GM12801 (cell line): Measurements from ENCODE around the gene BTBD1.

Experiments
- TF ChIP-seq, protein P1 (sequence below): IDR thresholded peaks from one replicate; pipeline ENCODE4 v1.5.1; 2011; ENCODE audit warnings: control low read depth; ENCODE audit not compliant: insufficient read length; ENCODE audit errors: extremely low read depth

The BTBD1 gene

GRCh38 chr15:83112233-83112955, 45.3 kb upstream of the BTBD1 start:
- TF ChIP-seq, protein P1, sequence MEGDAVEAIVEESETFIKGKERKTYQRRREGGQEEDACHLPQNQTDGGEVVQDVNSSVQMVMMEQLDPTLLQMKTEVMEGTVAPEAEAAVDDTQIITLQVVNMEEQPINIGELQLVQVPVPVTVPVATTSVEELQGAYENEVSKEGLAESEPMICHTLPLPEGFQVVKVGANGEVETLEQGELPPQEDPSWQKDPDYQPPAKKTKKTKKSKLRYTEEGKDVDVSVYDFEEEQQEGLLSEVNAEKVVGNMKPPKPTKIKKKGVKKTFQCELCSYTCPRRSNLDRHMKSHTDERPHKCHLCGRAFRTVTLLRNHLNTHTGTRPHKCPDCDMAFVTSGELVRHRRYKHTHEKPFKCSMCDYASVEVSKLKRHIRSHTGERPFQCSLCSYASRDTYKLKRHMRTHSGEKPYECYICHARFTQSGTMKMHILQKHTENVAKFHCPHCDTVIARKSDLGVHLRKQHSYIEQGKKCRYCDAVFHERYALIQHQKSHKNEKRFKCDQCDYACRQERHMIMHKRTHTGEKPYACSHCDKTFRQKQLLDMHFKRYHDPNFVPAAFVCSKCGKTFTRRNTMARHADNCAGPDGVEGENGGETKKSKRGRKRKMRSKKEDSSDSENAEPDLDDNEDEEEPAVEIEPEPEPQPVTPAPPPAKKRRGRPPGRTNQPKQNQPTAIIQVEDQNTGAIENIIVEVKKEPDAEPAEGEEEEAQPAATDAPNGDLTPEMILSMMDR = no peak

- TF ChIP-seq, protein P1 = no peak
Observed at GRCh38 chr15:83111149-83111548, 44.1 kb upstream of the BTBD1 start.

DNA sequence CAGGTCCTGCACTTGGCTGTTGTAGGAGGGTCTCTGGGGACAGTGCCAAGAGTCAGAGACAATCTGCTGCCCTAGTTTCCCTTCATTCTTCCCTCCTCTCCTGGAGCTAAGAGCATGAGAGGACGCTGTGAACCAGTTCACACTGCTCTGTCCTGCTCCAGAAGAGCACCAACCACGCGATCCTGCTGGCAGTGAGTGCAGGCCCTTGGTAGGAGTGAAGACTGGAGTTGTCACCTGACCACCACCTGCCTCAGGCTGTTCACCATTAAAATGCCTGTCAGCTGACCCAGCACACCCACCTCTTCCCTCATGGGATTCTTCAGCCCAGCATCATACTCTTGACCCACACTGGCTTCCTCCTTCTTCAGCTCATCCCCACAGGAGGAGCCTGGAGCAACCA, 43.3 kb upstream of the BTBD1 start:
- TF ChIP-seq, protein P1 = no peak

GRCh38 chr15:83109532-83109931, 42.5 kb upstream of the BTBD1 start:
- TF ChIP-seq, protein P1 = no peak

- TF ChIP-seq, protein P1 = no peak
Observed at GRCh38 chr15:83108266-83109219, 41.5 kb upstream of the BTBD1 start.

DNA sequence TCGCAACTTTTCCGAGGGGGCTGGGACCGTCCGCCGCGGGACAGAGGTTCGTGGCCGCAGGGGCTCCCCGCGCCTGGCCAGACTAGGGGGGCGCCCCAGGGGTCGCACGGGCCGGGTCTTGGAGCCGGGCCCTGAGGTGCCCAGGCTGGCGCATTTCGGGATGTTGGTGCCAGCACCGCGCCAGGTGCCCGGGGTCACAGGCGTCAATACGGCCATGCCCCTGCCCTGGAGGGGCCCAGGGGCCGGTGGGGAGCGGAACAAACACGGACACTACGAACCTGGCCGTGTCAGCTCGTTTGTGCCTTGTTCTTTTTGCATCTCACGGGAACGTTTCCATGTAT, 40.8 kb upstream of the BTBD1 start:
- TF ChIP-seq, protein P1 = no peak

GRCh38 chr15:83106994-83107840, 40.2 kb upstream of the BTBD1 start, which contains the start of gene TM6SF1:
TSS of gene TM6SF1 (plus strand) at chr15:83107645. CDS start at chr15:83107681, 36 bp downstream.
- TF ChIP-seq, protein P1 = no peak
